Measurements from ENCODE around the gene ZNF804B. TPM values are rescaled to one million over a fixed set of nuclear protein-coding genes. Genes with fewer than 3 reads are reported as not detected.
A peak's percentile ranks its signal among the peaks of the same experiment; 100 is the strongest.
"Not testable (repeated sequence)": the region's sequence is repeated elsewhere in the genome, so short reads cannot be mapped to it uniquely, and the experiment has no call there.

The ZNF804B gene
- total RNA-seq, 8 experiments from 2014 or later: 0.08 to 0.57 (median 0.18) TPM

GRCh38 chr7:89170628-89171027 lies 411.1 kb downstream of the ZNF804B start:
- Histone ChIP-seq H3K27ac (no peak overlapping the region), H3K4me1 (replicated peaks in 1 of 2) (no peaks in the 10 kb centered on the region), H3K4me3 (no peak overlapping the region)
- no peak for ATAC-seq (replicated peaks in 6 of 8)
- in situ Hi-C loops (cut with MboI; ENCODE audit: low pct_unique_long_range_greater_than_20kb in 2 of 9, low sequenced_read_pairs in 9 of 9, unreplicated experiment in 9 of 9): no loop called here
- 0 to 100% (median 80%) methylated on average over 1 of the region's 1 CpG; no CpG with 5 or more reads in 4 of the 10 experiments for whole genome bisulfite sequencing, 10 experiments

- Histone ChIP-seq H3K4me3 (no peak overlapping the region), H3K4me1 (replicated peaks in 1 of 2) (no peaks in the 10 kb centered on the region), H3K27ac (no peak overlapping the region)
- ATAC-seq (replicated peaks in 6 of 8): no peak
- 17 to 100% (median 64%) methylated on average over 1 to 2 of the region's 2 CpGs; no CpG with 5 or more reads in 1 of the 10 experiments for WGBS, 10 experiments
- in situ Hi-C loops (cut with MboI; ENCODE audit: low pct_unique_long_range_greater_than_20kb in 2 of 9, low sequenced_read_pairs in 9 of 9, unreplicated experiment in 9 of 9): no loop called here
Measured at GRCh38 chr7:89182116-89182515, 422.6 kb downstream of the ZNF804B start.

GRCh38 chr7:89183712-89184111 lies 424.2 kb downstream of the ZNF804B start:
- Histone ChIP-seq H3K4me3 (no peak overlapping the region), H3K27ac (no peak overlapping the region), H3K4me1 (replicated peaks in 1 of 2) (no peaks in the 10 kb centered on the region)
- peak in 4 of 8 experiments; percentile 13 to 63 (median 30) for ATAC-seq (replicated peaks in 6 of 8)
- WGBS, 10 experiments: 0 to 97% (median 35%) methylated on average over 3 to 5 of the region's 5 CpGs; no CpG with 5 or more reads in 2 of the 10 experiments
- in situ Hi-C loops (cut with MboI; ENCODE audit: low pct_unique_long_range_greater_than_20kb in 2 of 9, low sequenced_read_pairs in 9 of 9, unreplicated experiment in 9 of 9): no loop called here

GRCh38 chr7:89200758-89201157 lies 441.3 kb downstream of the ZNF804B start:
- 30 to 75% (median 54%) methylated on average over 2 of the region's 2 CpGs; no CpG with 5 or more reads in 1 of the 10 experiments for WGBS, 10 experiments
- Histone ChIP-seq H3K4me3 (no peak overlapping the region), H3K4me1 (replicated peaks in 1 of 2) (peaks cover 7 to 8% of the 10 kb centered on the region in 2 donors), H3K27ac (no peak overlapping the region)
- in situ Hi-C loops (cut with MboI; ENCODE audit: low pct_unique_long_range_greater_than_20kb in 2 of 9, low sequenced_read_pairs in 9 of 9, unreplicated experiment in 9 of 9): no loop called here
- peak in 2 of 8 experiments; percentile 38 to 76 for ATAC-seq (replicated peaks in 6 of 8)

- in situ Hi-C loops (cut with MboI; ENCODE audit: low pct_unique_long_range_greater_than_20kb in 2 of 9, low sequenced_read_pairs in 9 of 9, unreplicated experiment in 9 of 9): no loop called here
- Histone ChIP-seq H3K4me3 (no peak overlapping the region), H3K27ac (no peak overlapping the region), H3K4me1 (replicated peaks in 1 of 2) (no peaks in the 10 kb centered on the region)
- peak in 3 of 8 experiments; percentile 18 to 62 (median 35) for ATAC-seq (replicated peaks in 6 of 8)
- 0 to 63% (median 50%) methylated on average over 1 to 2 of the region's 2 CpGs; no CpG with 5 or more reads in 2 of the 10 experiments for WGBS, 10 experiments
Measured at GRCh38 chr7:89223900-89224395, 464.4 kb downstream of the ZNF804B start.

GRCh38 chr7:89228688-89229171 lies 469.2 kb downstream of the ZNF804B start:
- in situ Hi-C loops (cut with MboI; ENCODE audit: low pct_unique_long_range_greater_than_20kb in 2 of 9, low sequenced_read_pairs in 9 of 9, unreplicated experiment in 9 of 9); ATAC-seq (replicated peaks in 6 of 8); H3K27ac ChIP-seq; H3K4me3 ChIP-seq; H3K4me1 ChIP-seq (replicated peaks in 1 of 2): not testable (repeated sequence)
- WGBS, 10 experiments: 83 to 100% (median 88%) methylated on average over 1 to 10 of the region's 31 CpGs; no CpG with 5 or more reads in 6 of the 10 experiments

GRCh38 chr7:89238156-89238555 lies 478.7 kb downstream of the ZNF804B start:
- in situ Hi-C loops (cut with MboI; ENCODE audit: low pct_unique_long_range_greater_than_20kb in 2 of 9, low sequenced_read_pairs in 9 of 9, unreplicated experiment in 9 of 9): no loop called here
- Histone ChIP-seq H3K4me1 (replicated peaks in 1 of 2) (peaks cover 0 to 6% of the 10 kb centered on the region in 2 donors), H3K27ac (no peak overlapping the region), H3K4me3 (no peak overlapping the region)
- no peak for ATAC-seq (replicated peaks in 6 of 8)

- Histone ChIP-seq H3K4me1 (replicated peaks in 1 of 2) (no peaks in the 10 kb centered on the region), H3K27ac (no peak overlapping the region), H3K4me3 (no peak overlapping the region)
- in situ Hi-C loops (cut with MboI; ENCODE audit: low pct_unique_long_range_greater_than_20kb in 2 of 9, low sequenced_read_pairs in 9 of 9, unreplicated experiment in 9 of 9): no loop called here
- ATAC-seq (replicated peaks in 6 of 8): no peak
Measured at GRCh38 chr7:89246196-89246595, 486.7 kb downstream of the ZNF804B start.

GRCh38 chr7:89247207-89247606 lies 487.7 kb downstream of the ZNF804B start:
- no peak overlapping the region for H3K27ac ChIP-seq
- H3K4me1 ChIP-seq (replicated peaks in 1 of 2): no peaks in the 10 kb centered on the region
- no peak for ATAC-seq (replicated peaks in 6 of 8)
- no peak overlapping the region for H3K4me3 ChIP-seq
- in situ Hi-C loops (cut with MboI; ENCODE audit: low pct_unique_long_range_greater_than_20kb in 2 of 9, low sequenced_read_pairs in 9 of 9, unreplicated experiment in 9 of 9): no loop called here
- WGBS, 10 experiments: 8 to 100% (median 40%) methylated on average over 1 to 3 of the region's 3 CpGs; no CpG with 5 or more reads in 3 of the 10 experiments

GRCh38 chr7:89259085-89259484 lies 499.6 kb downstream of the ZNF804B start:
- Histone ChIP-seq H3K4me3 (no peak overlapping the region), H3K27ac (no peak overlapping the region)
- 6 to 100% (median 83%) methylated on average over 1 to 2 of the region's 2 CpGs for WGBS, 10 experiments

GRCh38 chr7:89264126-89264525 lies 504.6 kb downstream of the ZNF804B start:
- peaks cover 0 to 9% of the 10 kb centered on the region in 2 donors for H3K4me1 ChIP-seq (replicated peaks in 1 of 2)
- H3K27ac ChIP-seq: no peak overlapping the region
- no peak for ATAC-seq (replicated peaks in 6 of 8)
- H3K4me3 ChIP-seq: no peak overlapping the region
- in situ Hi-C loops (cut with MboI; ENCODE audit: low pct_unique_long_range_greater_than_20kb in 2 of 9, low sequenced_read_pairs in 9 of 9, unreplicated experiment in 9 of 9): no loop called here
- WGBS, 10 experiments: 0 to 100% (median 80%) methylated on average over 1 to 4 of the region's 4 CpGs

More at GRCh38 chr7:89259085-89259484, 499.6 kb downstream of the ZNF804B start:
- no peak for ATAC-seq (replicated peaks in 6 of 8)
- in situ Hi-C loops (cut with MboI; ENCODE audit: low pct_unique_long_range_greater_than_20kb in 2 of 9, low sequenced_read_pairs in 9 of 9, unreplicated experiment in 9 of 9): no loop called here
- H3K4me1 ChIP-seq (replicated peaks in 1 of 2): no peaks in the 10 kb centered on the region

- H3K4me1 ChIP-seq (replicated peaks in 1 of 2): peaks cover 0 to 9% of the 10 kb centered on the region in 2 donors
- 0 to 100% (median 59%) methylated on average over 1 to 2 of the region's 2 CpGs; no CpG with 5 or more reads in 1 of the 10 experiments for WGBS, 10 experiments
Measured at GRCh38 chr7:89265631-89266030, 506.1 kb downstream of the ZNF804B start.

GRCh38 chr7:89283302-89283701 lies 523.8 kb downstream of the ZNF804B start:
- 0 to 93% (median 50%) methylated on average over 1 to 2 of the region's 2 CpGs for WGBS, 10 experiments
- Histone ChIP-seq H3K27ac (no peak overlapping the region), H3K4me3 (no peak overlapping the region), H3K4me1 (replicated peaks in 1 of 2) (no peaks in the 10 kb centered on the region)
- ATAC-seq (replicated peaks in 6 of 8): peak in 5 of 8 experiments; percentile 16 to 63 (median 60)
- in situ Hi-C loops (cut with MboI; ENCODE audit: low pct_unique_long_range_greater_than_20kb in 2 of 9, low sequenced_read_pairs in 9 of 9, unreplicated experiment in 9 of 9): no loop called here

More at GRCh38 chr7:89265631-89266030, 506.1 kb downstream of the ZNF804B start:
- peak in 2 of 8 experiments; percentile 11 to 26 for ATAC-seq (replicated peaks in 6 of 8)
- in situ Hi-C loops (cut with MboI; ENCODE audit: low pct_unique_long_range_greater_than_20kb in 2 of 9, low sequenced_read_pairs in 9 of 9, unreplicated experiment in 9 of 9): no loop called here
- H3K27ac ChIP-seq: no peak overlapping the region
- no peak overlapping the region for H3K4me3 ChIP-seq

GRCh38 chr7:89308535-89308934 lies 549.0 kb downstream of the ZNF804B start:
- no peaks in the 10 kb centered on the region for H3K4me1 ChIP-seq (replicated peaks in 1 of 2)
- no peak overlapping the region for H3K4me3 ChIP-seq
- no peak overlapping the region for H3K27ac ChIP-seq
- no peak for ATAC-seq (replicated peaks in 6 of 8)
- in situ Hi-C loops (cut with MboI; ENCODE audit: low pct_unique_long_range_greater_than_20kb in 2 of 9, low sequenced_read_pairs in 9 of 9, unreplicated experiment in 9 of 9): no loop called here
